Measurements from ENCODE around the gene CST8.
"Not testable (repeated sequence)": the region's sequence is repeated elsewhere in the genome, so short reads cannot be mapped to it uniquely, and the experiment has no call there.

Gene CST8

GRCh38 chr20:23490817-23491216, at the start of gene CST8:
TSS of gene CST8 (plus strand) at chr20:23491117. CDS start at chr20:23491668, 551 bp downstream.
- no peak for DNase-seq

- DNase-seq = peak; percentile 68 to 73
Measured at GRCh38 chr20:23441850-23442313, 49.0 kb upstream of the CST8 start.

GRCh38 chr20:23442436-23442835, 48.5 kb upstream of the CST8 start:
- DNase-seq = no peak

GRCh38 chr20:23444859-23445258, 46.1 kb upstream of the CST8 start:
- DNase-seq = no peak

- no peak for DNase-seq
Measured at GRCh38 chr20:23445596-23446217, 45.2 kb upstream of the CST8 start.

GRCh38 chr20:23446505-23446904, 44.4 kb upstream of the CST8 start:
- DNase-seq = peak; percentile 56 to 60

GRCh38 chr20:23448167-23448566, 42.8 kb upstream of the CST8 start:
- DNase-seq = no peak

- DNase-seq = no peak
Measured at GRCh38 chr20:23449421-23449820, 41.5 kb upstream of the CST8 start.

GRCh38 chr20:23450877-23451276, 40.0 kb upstream of the CST8 start:
- DNase-seq = no peak

- DNase-seq = no peak
Measured at GRCh38 chr20:23451956-23452487, 38.9 kb upstream of the CST8 start.

- no peak for DNase-seq
Measured at GRCh38 chr20:23452776-23453175, 38.1 kb upstream of the CST8 start, which contains the start of gene CST11. TSS of gene CST11 (minus strand) at chr20:23452876. CDS start at chr20:23452811, 65 bp downstream.

GRCh38 chr20:23453549-23454543, 37.1 kb upstream of the CST8 start:
- DNase-seq = no peak

GRCh38 chr20:23454816-23455215, 36.1 kb upstream of the CST8 start:
- no peak for DNase-seq

- DNase-seq = no peak
Measured at GRCh38 chr20:23455639-23456038, 35.3 kb upstream of the CST8 start.

- DNase-seq = no peak
Measured at GRCh38 chr20:23456409-23456808, 34.5 kb upstream of the CST8 start.

GRCh38 chr20:23456873-23457272, 34.0 kb upstream of the CST8 start:
- no peak for DNase-seq

- DNase-seq = no peak
Measured at GRCh38 chr20:23459461-23460150, 31.3 kb upstream of the CST8 start.

- DNase-seq = no peak
Measured at GRCh38 chr20:23461180-23461579, 29.7 kb upstream of the CST8 start.

- not testable (repeated sequence) for DNase-seq
Measured at GRCh38 chr20:23466961-23467360, 24.0 kb upstream of the CST8 start.

- not testable (repeated sequence) for DNase-seq
Measured at GRCh38 chr20:23472306-23472705, 18.6 kb upstream of the CST8 start.

- DNase-seq = not testable (repeated sequence)
Measured at GRCh38 chr20:23473293-23473692, 17.6 kb upstream of the CST8 start.

- no peak for DNase-seq
Measured at GRCh38 chr20:23475395-23475794, 15.5 kb upstream of the CST8 start.

Data from activated CD4-positive, alpha-beta T cell treated with anti-CD3 and anti-CD28 coated beads, Interleukin-2, amount 50 U/mL, for 48 hours (primary cell).